HepG2 (cell line): ENCODE data around the gene HSD11B2. TPM values are rescaled to one million over a fixed set of nuclear protein-coding genes. Genes with fewer than 3 reads are reported as not detected.
A peak's percentile ranks its signal among the peaks of the same experiment; 100 is the strongest.

Experiments
- ARID4A ChIP-seq: sonication (generic); formaldehyde crosslinking; IDR thresholded peaks from 2 replicates; pipeline ENCODE4 v1.5.0; 2020; ENCODE audit warnings: mild to moderate bottlenecking, missing genetic modification reagents, borderline replicate concordance
- GRHL1 ChIP-seq: sonication (generic); formaldehyde crosslinking; conservative IDR thresholded peaks from 2 replicates; pipeline ENCODE4 v1.8.0; 2022; ENCODE audit warnings: missing genetic modification reagents
- HNF4G ChIP-seq, 2 experiments: sonication (generic) in 1 of 2; formaldehyde crosslinking in 1 of 2; IDR thresholded peaks; 2 replicates each; pipeline versions ENCODE4 v1.4.0 to v1.6.1; 2011 to 2020; ENCODE audit warnings: borderline replicate concordance in 2 of 2, low read depth in 2 of 2, mild to moderate bottlenecking in 2 of 2, low read length in 1 of 2, missing genetic modification reagents in 1 of 2, moderate library complexity in 1 of 2
- LRRFIP1 ChIP-seq: sonication (generic); formaldehyde crosslinking; conservative IDR thresholded peaks from 2 replicates; pipeline ENCODE4 v1.4.0; 2020; ENCODE audit warnings: missing genetic modification reagents
- MZF1 ChIP-seq: sonication (generic); formaldehyde crosslinking; IDR thresholded peaks from 2 replicates; pipeline ENCODE4 v1.8.1; 2023; ENCODE audit warnings: mild to moderate bottlenecking, missing genetic modification reagents, borderline replicate concordance
- NPAS2 ChIP-seq: sonication (generic); formaldehyde crosslinking; IDR thresholded peaks from 2 replicates; pipeline ENCODE4 v1.8.0; 2022; ENCODE audit warnings: mild to moderate bottlenecking, missing genetic modification reagents, borderline replicate concordance
- NR2F2 ChIP-seq: IDR thresholded peaks from 2 replicates; pipeline ENCODE4 v1.6.1; 2012; ENCODE audit warnings: low read depth, inconsistent platforms, borderline replicate concordance
- NR2F6 ChIP-seq, 2 experiments: IDR thresholded peaks; 2 replicates each; pipeline ENCODE4 v1.6.1; 2016; ENCODE audit warnings: antibody characterized with exemption in 1 of 2, mild to moderate bottlenecking in 1 of 2
- RXRB ChIP-seq: IDR thresholded peaks from 2 replicates; pipeline ENCODE4 v1.6.1; 2016; ENCODE audit warnings: borderline replicate concordance, missing genetic modification reagents, missing compliant biosample characterization
- SETDB1 ChIP-seq: sonication (generic); formaldehyde crosslinking; IDR thresholded peaks from 2 replicates; pipeline ENCODE4 v1.5.1; 2020; ENCODE audit warnings: missing genetic modification reagents, mild to moderate bottlenecking, borderline replicate concordance
- UBTF ChIP-seq: sonication (generic); formaldehyde crosslinking; IDR thresholded peaks from 2 replicates; pipeline ENCODE4 v1.4.0; 2020; ENCODE audit warnings: mild to moderate bottlenecking, missing genetic modification reagents
- ZNF432 ChIP-seq: sonication (generic); formaldehyde crosslinking; IDR thresholded peaks from 2 replicates; pipeline ENCODE4 v1.5.0; 2020; ENCODE audit warnings: missing genetic modification reagents, mild to moderate bottlenecking, borderline replicate concordance
- ZNF678 ChIP-seq: sonication (generic); formaldehyde crosslinking; IDR thresholded peaks from 2 replicates; pipeline ENCODE4 v1.4.0; 2020; ENCODE audit warnings: mild to moderate bottlenecking, missing genetic modification reagents
- polyA plus RNA-seq, 8 experiments: library from polyadenylated mRNA; depleted of rRNA in 3 of 8; stranded (reverse) in 7 of 8; unstranded in 1 of 8; fragments of >200 nt; fragmentation: Illumina TruSeq in 4 of 8; extraction: Trizol in 4 of 8; gene quantifications; 2 replicates each; pipeline versions ENCODE4 v1.2.1 to v1.2.3, GENCODE V29; 2011 to 2016; ENCODE audit warnings: low read depth in 4 of 8, missing spikeins in 1 of 8, mixed read lengths in 1 of 8; ENCODE audit not compliant: insufficient read depth in 1 of 8
- total RNA-seq, 5 experiments: library from RNA; depleted of rRNA; stranded (reverse); fragments of >200 nt; fragmentation: Illumina TruSeq; extraction: Trizol; gene quantifications; 2 replicates each; pipeline ENCODE4 v1.2.3, GENCODE V29; 2016; ENCODE audit warnings: low read depth in 1 of 5

The HSD11B2 gene
- total and polyA plus RNA-seq, 2 of the 13 experiments (the other 11 are each of a cell fraction or from before 2014, with no cell fraction given): 8.9 to 13.6 TPM

GRCh38 chr16:67459066-67459860 is 28.3 kb downstream of the HSD11B2 start (continued):
- TF ChIP-seq UBTF (CRISPR knock-in tag) (peak; percentile 80), GRHL1 (CRISPR knock-in tag) (no peak), HNF4G (IDR thresholded peaks at IDR 0.05; ENCODE audit: borderline replicate concordance, low read depth, low read length) (no peak), HNF4G (CRISPR knock-in tag; IDR thresholded peaks at IDR 0.05; ENCODE audit: borderline replicate concordance, low read depth) (no peak), MZF1 (CRISPR knock-in tag) (no peak), LRRFIP1 (CRISPR knock-in tag) (no peak), ZNF678 (no peak), ZNF432 (no peak), NPAS2 (no peak), NR2F2 (0 out of 2 replicates have a peak, but pooled peaks have one; percentile 13), SETDB1 (CRISPR knock-in tag) (no peak), RXRB (peak; percentile 26; the same call in 1 of the 2 replicates), NR2F6 (IDR thresholded peaks at IDR 0.05) (no peak), NR2F6 (CRISPR knock-in tag; IDR thresholded peaks at IDR 0.05) (no peak), ARID4A (CRISPR knock-in tag) (peak; percentile 23; the same call in 1 of the 2 replicates)
